HEK293 (cell line): ENCODE measurements around the gene CACNA2D4.

Experiments used
- CTCF ChIP-seq: fragments of 450-650 bp; formaldehyde crosslinking; IDR thresholded peaks from 2 replicates; pipeline ENCODE4 v1.5.1; 2016; ENCODE audit warnings: missing biosample characterization, missing genetic modification characterization
- HOXA7 ChIP-seq: sonication (generic); formaldehyde crosslinking; IDR thresholded peaks from 2 replicates; pipeline ENCODE4 v1.8.1; 2022; ENCODE audit warnings: missing genetic modification reagents, borderline replicate concordance
- PRDM10 ChIP-seq: fragments of 450-650 bp; formaldehyde crosslinking; IDR thresholded peaks from 2 replicates; pipeline ENCODE4 v1.5.1; 2016; ENCODE audit warnings: missing biosample characterization, missing genetic modification characterization
- SETDB1 ChIP-seq: IDR thresholded peaks from one replicate; pipeline ENCODE4 v1.6.1; 2017; ENCODE audit warnings: mild to moderate bottlenecking, low read length, moderate library complexity, mixed read lengths; ENCODE audit not compliant: insufficient read length
- TRIM28 ChIP-seq: IDR thresholded peaks from 2 replicates; pipeline ENCODE4 v1.6.1; 2011; ENCODE audit warnings: low read length, control low read depth, borderline replicate concordance
- ZNF138 ChIP-seq: fragments of 450-650 bp; formaldehyde crosslinking; IDR thresholded peaks from 2 replicates; pipeline ENCODE4 v1.5.1; 2016; ENCODE audit warnings: missing biosample characterization, missing genetic modification characterization, borderline replicate concordance
- ZNF274 ChIP-seq, 2 experiments: fragments of 200-500 bp in 1 of 2; fragments of 450-650 bp in 1 of 2; sonication (Bioruptor generic) in 1 of 2; formaldehyde crosslinking in 1 of 2; IDR thresholded peaks; 2 replicates each; pipeline versions ENCODE4 v1.5.1 to v1.6.1; 2014 to 2016; ENCODE audit warnings: borderline replicate concordance in 1 of 2, inconsistent platforms in 1 of 2, low read length in 1 of 2, missing biosample characterization in 1 of 2, missing genetic modification characterization in 1 of 2
- ZNF366 ChIP-seq: fragments of 450-650 bp; formaldehyde crosslinking; conservative IDR thresholded peaks from 2 replicates; pipeline ENCODE4 v1.5.1; 2016; ENCODE audit warnings: missing biosample characterization, missing genetic modification characterization

- TF ChIP-seq CTCF (tag by site-specific recombination) (no peak), PRDM10 (tag by site-specific recombination) (no peak), ZNF138 (tag by site-specific recombination) (no peak), HOXA7 (CRISPR knock-in tag) (no peak), ZNF366 (tag by site-specific recombination) (no peak), SETDB1 (no peak), ZNF274 (IDR thresholded peaks at IDR 0.05; ENCODE audit: low read length) (no peak), ZNF274 (tag by site-specific recombination; IDR thresholded peaks at IDR 0.05; ENCODE audit: borderline replicate concordance) (no peak), TRIM28 (no peak)
Measured at GRCh38 chr12:1918884-1919236, 408 bp upstream of the CACNA2D4 start.
